ENCODE results near the gene C5orf46.

C5orf46 gene

GRCh38 chr5:147849226-147849625, 57.1 kb downstream of the C5orf46 start:
- H3K4me3 ChIP-seq (ENCODE audit: low read depth, low read length): no peak overlapping the region
- TF ChIP-seq CTCF (IDR thresholded peaks at IDR 0.05; ENCODE audit: low read depth, low read length, missing control alignments): no peak
- no peak for DNase-seq (ENCODE audit: low read depth)

GRCh38 chr5:147845618-147846017, 60.7 kb downstream of the C5orf46 start:
- no peak overlapping the region for H3K4me3 ChIP-seq (ENCODE audit: low read depth, low read length)
- TF ChIP-seq CTCF (IDR thresholded peaks at IDR 0.05; ENCODE audit: low read depth, low read length, missing control alignments): no peak
- no peak for DNase-seq (ENCODE audit: low read depth)

GRCh38 chr5:147844846-147845245, 61.5 kb downstream of the C5orf46 start:
- no peak overlapping the region for H3K4me3 ChIP-seq (ENCODE audit: low read depth, low read length)
- no peak for DNase-seq (ENCODE audit: low read depth)
- TF ChIP-seq CTCF (IDR thresholded peaks at IDR 0.05; ENCODE audit: low read depth, low read length, missing control alignments): no peak

GRCh38 chr5:147842869-147843268, 63.5 kb downstream of the C5orf46 start:
- no peak for DNase-seq (ENCODE audit: low read depth)
- H3K4me3 ChIP-seq (ENCODE audit: low read depth, low read length): no peak overlapping the region

More at GRCh38 chr5:147842869-147843268, 63.5 kb downstream of the C5orf46 start:
- TF ChIP-seq CTCF (IDR thresholded peaks at IDR 0.05; ENCODE audit: low read depth, low read length, missing control alignments): no peak

Measured in GM12864 (cell line).